SHP77 treated with DMSO at 0.1 percent for 48 hours (cell line): Measurements from ENCODE around the gene CALM1.

ENCODE experiments used
- DNase-seq: peaks from one replicate; lab custom pipeline; 2025; lab: John Stamatoyannopoulos, UW

CALM1 gene

DNA sequence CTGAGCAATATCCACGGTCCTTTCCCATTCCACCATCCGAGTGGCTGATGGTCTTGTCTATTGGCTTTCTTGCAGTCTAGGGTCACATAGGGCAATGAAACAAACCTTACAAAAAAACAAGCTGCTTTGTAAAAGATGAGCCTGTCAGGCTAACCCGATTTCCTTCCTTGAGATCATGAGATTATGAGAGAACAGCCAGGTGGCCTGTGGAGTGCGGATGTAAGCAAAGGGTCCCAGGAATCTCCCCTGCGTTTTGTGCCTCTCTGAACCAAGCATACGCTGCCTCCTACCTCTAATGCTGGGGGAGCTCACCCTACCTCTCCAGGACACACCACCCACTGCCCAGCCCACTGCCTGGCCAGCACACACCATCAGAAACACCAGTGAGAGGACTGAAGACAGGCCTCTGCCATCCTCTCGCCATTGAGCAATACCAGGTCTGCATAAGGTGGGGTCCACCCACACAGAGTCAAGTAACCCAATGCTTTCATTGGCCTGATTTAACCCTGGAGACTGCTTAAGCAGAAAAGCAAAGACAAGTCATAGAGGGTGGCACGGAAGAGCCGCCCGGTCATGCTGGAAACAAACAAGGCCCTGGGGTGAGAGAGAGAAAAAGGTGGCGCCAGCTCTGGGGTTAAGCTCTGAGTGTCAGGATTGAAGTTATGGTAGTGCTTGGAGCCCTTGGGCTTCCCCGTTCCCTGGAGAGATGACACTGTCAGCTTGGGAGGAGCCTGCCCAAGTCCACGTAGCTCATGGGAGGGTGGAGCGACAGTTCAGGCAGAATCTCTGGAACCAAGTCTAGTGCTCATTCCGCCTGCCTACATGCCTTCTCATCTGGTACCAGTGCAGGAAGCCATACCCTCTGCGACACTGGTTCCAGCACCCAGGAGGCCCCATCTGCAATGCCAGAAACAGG lies 46.6 kb downstream of the CALM1 start:
- DNase-seq, result no peak

GRCh38 chr14:90444077-90444696 lies 47.4 kb downstream of the CALM1 start:
- no peak for DNase-seq

- DNase-seq, result no peak
Observed at GRCh38 chr14:90445011-90445410, 48.2 kb downstream of the CALM1 start.

DNA sequence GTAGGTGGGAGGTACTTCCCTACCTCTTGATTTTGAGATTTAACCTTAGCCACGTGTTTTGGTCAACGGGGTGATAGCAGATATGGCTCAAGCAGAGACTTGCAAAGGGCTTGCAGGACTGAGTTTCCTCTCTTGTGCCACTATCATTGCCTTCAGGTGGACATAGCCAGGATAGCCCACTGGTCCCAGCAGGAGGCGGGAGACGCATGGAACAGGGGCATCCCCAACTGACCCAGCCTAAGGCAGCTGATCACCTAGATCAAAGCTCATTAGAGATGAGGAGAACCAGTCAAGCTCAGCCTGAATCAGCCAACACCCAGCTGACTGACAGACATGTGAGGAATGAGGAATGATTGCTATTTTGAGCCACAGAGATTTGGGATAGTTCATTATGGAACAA lies 49.6 kb downstream of the CALM1 start:
- DNase-seq, result no peak

DNA sequence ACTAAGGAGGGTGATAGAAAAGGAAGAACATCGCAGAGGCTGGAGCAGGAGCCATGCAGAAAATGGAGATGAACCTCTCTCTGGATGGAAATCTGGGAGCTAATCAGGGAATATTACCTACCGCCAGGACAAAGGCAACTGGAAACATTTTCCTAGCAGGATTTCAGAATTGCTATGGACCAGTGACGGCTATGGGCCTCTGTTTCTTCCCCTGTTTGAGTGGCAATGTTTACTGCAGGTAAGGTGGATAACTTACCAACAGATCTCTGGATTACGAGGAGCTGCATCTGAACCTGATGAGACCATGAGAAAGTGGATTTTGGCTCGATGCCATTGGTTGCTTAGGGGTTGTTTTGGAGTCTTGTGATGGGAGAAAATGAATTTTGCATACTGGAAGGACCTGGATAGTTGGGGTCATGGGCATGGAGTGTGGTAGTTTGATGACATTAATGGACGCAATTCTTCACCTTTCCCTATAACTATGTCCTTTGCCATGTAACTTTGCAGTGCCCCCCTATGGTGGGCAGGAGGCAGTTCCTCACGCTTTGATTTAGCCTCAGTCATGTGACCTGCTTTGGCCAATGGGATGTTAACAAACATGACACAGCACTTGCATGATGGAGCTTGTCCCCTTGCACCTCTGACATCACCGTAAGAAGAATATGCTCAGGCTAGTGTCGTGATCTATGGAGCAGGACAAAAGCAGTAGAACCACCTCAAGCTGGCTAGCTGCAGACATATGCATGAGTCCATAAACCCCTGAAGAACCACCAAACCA lies 51.1 kb downstream of the CALM1 start:
- no peak for DNase-seq

DNA sequence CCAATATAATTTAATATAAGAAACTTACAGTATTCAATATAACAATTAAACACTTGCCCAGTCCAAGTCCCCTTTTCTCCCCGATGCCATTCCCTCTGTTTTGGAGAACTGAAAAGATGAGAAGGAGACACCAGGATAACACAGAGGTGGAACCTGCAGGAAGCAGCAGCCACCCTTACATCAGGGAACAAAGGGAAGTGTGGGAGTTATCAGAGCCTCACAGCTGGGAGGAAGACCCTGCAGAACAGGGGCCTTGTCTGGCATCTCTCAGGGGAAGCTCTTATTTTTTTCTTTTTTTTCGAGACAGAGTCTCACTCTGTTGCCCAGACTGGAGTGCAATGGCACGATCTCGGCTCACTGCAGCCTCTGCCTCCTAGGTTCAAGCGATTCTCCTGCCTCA lies 52.6 kb downstream of the CALM1 start:
- no peak for DNase-seq

GRCh38 chr14:90450151-90450550 lies 53.3 kb downstream of the CALM1 start:
- no peak for DNase-seq

DNA sequence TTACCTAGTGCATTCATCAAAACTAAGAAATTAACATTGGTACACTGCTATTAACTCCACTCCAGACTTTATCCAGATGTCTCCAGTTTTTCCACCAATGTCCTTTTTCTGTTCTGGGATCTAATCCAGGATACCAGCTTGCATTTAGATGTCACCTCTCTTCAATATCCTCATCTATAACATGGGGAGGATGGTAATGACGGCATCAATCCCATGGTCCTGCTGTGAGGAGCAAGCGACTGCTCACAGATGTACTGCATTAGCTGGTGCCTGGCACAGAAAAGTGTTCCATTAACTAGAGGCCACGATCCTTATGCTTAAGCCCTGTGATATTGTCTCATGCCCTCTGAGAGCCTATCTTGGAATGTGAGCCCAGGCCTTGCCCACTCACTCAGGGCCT lies 53.8 kb downstream of the CALM1 start:
- no peak for DNase-seq

DNA sequence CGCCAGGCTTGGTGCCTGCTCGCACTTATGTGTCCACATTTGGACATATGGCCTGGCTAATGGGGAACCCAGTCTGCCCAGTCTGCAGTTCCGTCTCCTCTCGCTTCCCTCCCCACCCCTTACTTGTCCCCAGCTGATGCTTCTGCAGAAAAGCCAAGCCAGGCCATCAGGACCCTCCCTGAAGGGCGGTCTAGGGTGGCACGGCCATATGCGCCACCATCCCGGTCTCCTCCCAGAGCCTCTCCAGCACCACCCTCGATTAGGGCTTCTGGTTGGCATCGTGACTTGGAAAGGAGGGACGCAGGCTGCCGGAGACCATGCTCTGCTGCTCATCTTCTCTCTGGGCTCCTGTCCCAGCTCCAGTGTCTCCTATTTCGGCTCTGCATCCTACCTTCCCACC lies 54.6 kb downstream of the CALM1 start:
- DNase-seq, result no peak

GRCh38 chr14:90451961-90452360 lies 55.1 kb downstream of the CALM1 start:
- no peak for DNase-seq

DNA sequence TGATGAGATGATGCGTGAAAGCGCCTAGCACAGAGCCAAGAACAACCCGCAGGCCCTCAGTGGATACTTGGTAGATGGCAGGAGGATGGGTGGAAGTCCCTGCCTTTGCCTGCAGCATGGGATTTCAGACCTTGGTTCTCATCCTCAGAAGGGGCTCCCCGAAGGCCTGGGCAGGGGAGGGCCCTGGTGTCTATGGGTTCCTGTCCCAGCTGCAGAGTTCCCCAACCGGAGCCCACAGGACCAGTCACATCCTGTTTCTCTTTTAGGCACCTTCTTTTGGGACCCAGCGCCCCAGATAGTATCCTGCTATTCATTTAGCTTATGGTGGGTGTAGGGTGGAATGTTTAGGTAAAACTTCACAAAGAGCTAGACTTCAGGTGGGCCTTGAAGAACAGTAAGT lies 55.5 kb downstream of the CALM1 start:
- no peak for DNase-seq

- peak; percentile 42 for DNase-seq
Observed at GRCh38 chr14:90453401-90453951, 56.6 kb downstream of the CALM1 start.

GRCh38 chr14:90454041-90455000 lies 57.5 kb downstream of the CALM1 start:
- peak; percentile 7 for DNase-seq

DNA sequence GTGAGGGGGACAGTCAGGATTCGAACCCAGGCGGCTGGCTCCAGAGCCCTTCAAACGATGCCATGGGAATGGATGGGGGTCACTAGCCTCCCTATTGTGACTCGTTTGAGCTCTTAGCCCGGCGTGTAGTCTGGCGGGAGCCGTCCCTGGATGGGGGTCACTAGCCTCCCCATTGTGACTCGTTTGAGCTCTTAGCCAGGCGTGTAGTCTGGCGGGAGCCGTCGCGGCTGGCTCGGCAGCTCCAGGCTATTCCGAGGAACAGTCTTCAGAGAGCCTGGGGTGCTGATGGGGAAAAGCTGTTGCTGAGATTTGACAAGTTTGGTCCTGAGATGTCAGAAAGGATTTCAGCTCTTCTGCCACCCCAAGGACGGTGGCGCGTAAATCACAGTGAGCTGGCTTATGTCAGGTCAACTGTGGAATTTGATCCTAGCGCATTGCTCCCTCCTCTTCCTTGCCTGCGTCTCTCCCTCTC lies 58.3 kb downstream of the CALM1 start:
- no peak for DNase-seq

DNA sequence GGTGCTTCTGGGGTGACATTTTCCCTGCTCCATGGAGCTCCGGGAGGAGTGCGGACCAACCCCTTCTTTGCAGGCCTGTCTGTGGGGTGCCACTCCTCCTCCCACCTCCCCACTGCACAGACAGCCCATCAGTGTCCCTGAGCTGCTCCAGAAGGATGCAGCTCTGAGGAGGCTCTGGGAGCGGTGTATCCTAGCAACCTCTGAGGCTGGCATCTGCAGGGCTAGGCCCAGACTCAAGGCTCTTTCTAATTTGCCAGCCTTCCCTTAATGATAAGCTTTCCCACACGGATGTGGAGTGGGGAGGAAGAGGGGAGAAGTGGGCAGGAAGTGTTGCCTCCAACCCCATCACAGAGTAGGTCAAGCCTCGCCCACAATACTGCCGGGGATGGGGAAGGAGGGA lies 59.7 kb downstream of the CALM1 start:
- no peak for DNase-seq

DNA sequence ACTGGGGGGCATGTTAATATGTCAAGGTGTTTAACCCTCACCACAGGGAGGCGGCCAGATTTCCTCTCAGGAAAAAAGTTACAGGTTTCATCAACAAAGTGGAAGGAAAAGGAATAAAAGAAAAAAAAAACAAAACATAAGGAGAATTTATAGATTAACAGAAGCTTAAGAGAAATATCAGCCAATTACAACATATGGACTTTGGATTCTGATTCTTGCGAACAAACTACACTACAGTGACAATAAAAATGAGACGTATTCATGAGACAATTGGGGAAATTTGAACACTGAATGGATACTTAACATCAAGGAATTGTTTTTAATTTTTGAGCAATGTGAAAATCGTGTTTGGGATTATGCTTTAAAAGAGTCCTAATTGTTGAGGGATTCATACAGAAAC lies 60.4 kb downstream of the CALM1 start:
- DNase-seq, result no peak
